CD4-positive, alpha-beta T cell treated with Interleukin-17A for 4 hours (primary cell): ENCODE results near the gene EEF1AKMT4.
"Not testable (repeated sequence)": the region's sequence is repeated elsewhere in the genome, so short reads cannot be mapped to it uniquely, and the experiment has no call there.

ENCODE experiments used
- DNase-seq: peaks from one replicate; pipeline ENCODE4 v3.0.0-alpha.2; 2020; ENCODE audit warnings: mixed read lengths

EEF1AKMT4 gene

GRCh38 chr3:184261270-184261853, 11.9 kb downstream of the EEF1AKMT4 start, which contains the start of gene CAMK2N2:
Gene CAMK2N2, minus strand, starts transcription at chr3:184261553. Its CDS starts 268 bp downstream, at chr3:184261285.
- DNase-seq: peak; percentile 70

- DNase-seq: peak; percentile 23
Observed at GRCh38 chr3:184261854-184262763, 12.6 kb downstream of the EEF1AKMT4 start.

GRCh38 chr3:184262764-184263179, 13.3 kb downstream of the EEF1AKMT4 start:
- no peak for DNase-seq

- not testable (repeated sequence) for DNase-seq
Observed at GRCh38 chr3:184267249-184267648, 17.8 kb downstream of the EEF1AKMT4 start.

- no peak for DNase-seq
Observed at GRCh38 chr3:184272269-184272668, 22.8 kb downstream of the EEF1AKMT4 start.

- no peak for DNase-seq
Observed at GRCh38 chr3:184275381-184275701, 25.9 kb downstream of the EEF1AKMT4 start.

- no peak for DNase-seq
Observed at GRCh38 chr3:184275961-184276910, 26.8 kb downstream of the EEF1AKMT4 start, which contains the start of gene ECE2. Gene ECE2, plus strand, starts transcription at chr3:184276022. Its CDS starts 132 bp downstream, at chr3:184276154.

- DNase-seq: no peak
Observed at GRCh38 chr3:184277366-184277765, 27.9 kb downstream of the EEF1AKMT4 start.

- no peak for DNase-seq
Observed at GRCh38 chr3:184282941-184283340, 33.5 kb downstream of the EEF1AKMT4 start.

GRCh38 chr3:184283681-184284080, 34.2 kb downstream of the EEF1AKMT4 start:
- no peak for DNase-seq

- DNase-seq: peak; percentile 32
Observed at GRCh38 chr3:184284696-184285095, 35.2 kb downstream of the EEF1AKMT4 start.

- DNase-seq: peak; percentile 70
Observed at GRCh38 chr3:184289426-184289938, 40.0 kb downstream of the EEF1AKMT4 start.

GRCh38 chr3:184290331-184290730, 40.9 kb downstream of the EEF1AKMT4 start:
- no peak for DNase-seq

GRCh38 chr3:184291044-184291737, 41.7 kb downstream of the EEF1AKMT4 start:
- DNase-seq: no peak

- no peak for DNase-seq
Observed at GRCh38 chr3:184291738-184292445, 42.4 kb downstream of the EEF1AKMT4 start.

GRCh38 chr3:184295771-184296170, 46.3 kb downstream of the EEF1AKMT4 start:
- DNase-seq: no peak

GRCh38 chr3:184296616-184297015, 47.1 kb downstream of the EEF1AKMT4 start:
- no peak for DNase-seq

GRCh38 chr3:184298759-184299487, 49.5 kb downstream of the EEF1AKMT4 start, which contains the start of gene PSMD2:
Gene PSMD2, plus strand, starts transcription at chr3:184299241. Its CDS starts 26 bp downstream, at chr3:184299267.
- DNase-seq: peak; percentile 99

- DNase-seq: no peak
Observed at GRCh38 chr3:184299488-184300377, 50.3 kb downstream of the EEF1AKMT4 start.
